Measurements from ENCODE around the gene ENOSF1.

- TF ChIP-seq CTCF (IDR thresholded peaks at IDR 0.05) (no peak), POLR2A (IDR thresholded peaks at IDR 0.05) (no peak), POLR2AphosphoS5 (IDR thresholded peaks at IDR 0.05; ENCODE audit: insufficient read depth in 1 of 2, low read depth in 1 of 2) (no peak)
Measured at GRCh38 chr18:750456-750855, 38.0 kb upstream of the ENOSF1 start.
